ENCODE data around the gene ARL6IP1.
A peak's percentile ranks its signal among the peaks of the same experiment; 100 is the strongest.

The ARL6IP1 gene

GRCh38 chr16:18801145-18801972, at the start of gene ARL6IP1:
ARL6IP1 (minus strand) TSS chr16:18801549; CDS start chr16:18801466, 83 bp downstream.
- DNase-seq: peak; percentile 100

GRCh38 chr16:18846416-18846815, 45.1 kb upstream of the ARL6IP1 start:
- no peak for DNase-seq

GRCh38 chr16:18842565-18842964, 41.2 kb upstream of the ARL6IP1 start:
- DNase-seq: no peak

GRCh38 chr16:18841833-18842525, 40.6 kb upstream of the ARL6IP1 start:
- no peak for DNase-seq

- DNase-seq: no peak
Measured at GRCh38 chr16:18839555-18839954, 38.2 kb upstream of the ARL6IP1 start.

GRCh38 chr16:18836702-18837101, 35.4 kb upstream of the ARL6IP1 start:
- DNase-seq: no peak

- DNase-seq: peak; percentile 32
Measured at GRCh38 chr16:18834864-18835263, 33.5 kb upstream of the ARL6IP1 start.

GRCh38 chr16:18833707-18834505, 32.6 kb upstream of the ARL6IP1 start:
- peak; percentile 12 for DNase-seq

- no peak for DNase-seq
Measured at GRCh38 chr16:18832613-18833012, 31.3 kb upstream of the ARL6IP1 start.

GRCh38 chr16:18832006-18832405, 30.7 kb upstream of the ARL6IP1 start:
- DNase-seq: no peak

- DNase-seq: peak; percentile 33
Measured at GRCh38 chr16:18829251-18829650, 27.9 kb upstream of the ARL6IP1 start.

GRCh38 chr16:18827890-18828289, 26.5 kb upstream of the ARL6IP1 start:
- DNase-seq: peak; percentile 18

- DNase-seq: no peak
Measured at GRCh38 chr16:18816286-18816685, 14.9 kb upstream of the ARL6IP1 start.

GRCh38 chr16:18811925-18812324, 10.6 kb upstream of the ARL6IP1 start:
- no peak for DNase-seq

- DNase-seq: no peak
Measured at GRCh38 chr16:18809165-18809564, 7.8 kb upstream of the ARL6IP1 start.

GRCh38 chr16:18805257-18805773, 4.0 kb upstream of the ARL6IP1 start:
- DNase-seq: no peak

GRCh38 chr16:18804540-18804939, 3.2 kb upstream of the ARL6IP1 start:
- DNase-seq: no peak

- peak; percentile 71 for DNase-seq
Measured at GRCh38 chr16:18803569-18804462, 2.5 kb upstream of the ARL6IP1 start.

GRCh38 chr16:18802767-18803343, 1.5 kb upstream of the ARL6IP1 start:
- DNase-seq: no peak

GRCh38 chr16:18800775-18801144, 589 bp downstream of the ARL6IP1 start:
- DNase-seq: peak; percentile 35

- no peak for DNase-seq
Measured at GRCh38 chr16:18800293-18800692, 1.1 kb downstream of the ARL6IP1 start.

- DNase-seq: no peak
Measured at GRCh38 chr16:18799500-18799899, 1.8 kb downstream of the ARL6IP1 start.

Measured in hematopoietic multipotent progenitor cell treated with erythropoietin and hydrocortisone succinate and interleukin-3 and kit ligand, for 6 days (in vitro differentiated cells).